Aorta (tissue), 5 donors: ENCODE measurements around the gene HM13. TPM values are rescaled to one million over a fixed set of nuclear protein-coding genes. Genes with fewer than 3 reads are reported as not detected.
"Not testable (repeated sequence)": the region's sequence is repeated elsewhere in the genome, so short reads cannot be mapped to it uniquely, and the experiment has no call there.

ENCODE experiments used
- ATAC-seq: fragments of 200-7000 bp; cut with Tn5 transposase; one replicate; pipeline ENCODE4 v1.9.1; 2022; ENCODE audit warnings: moderate library complexity; ENCODE audit not compliant: low FRiP score
- DNase-seq, 2 donors: peaks; one replicate each; pipeline ENCODE4 v3.0.0-alpha.2; 2020
- H3K27ac ChIP-seq, 2 donors: one replicate each; pipeline ENCODE4 v1.5.1; 2013; ENCODE audit warnings: low read length in 2 of 2, mild to moderate bottlenecking in 2 of 2, moderate library complexity in 2 of 2, control low read depth in 1 of 2, inconsistent platforms in 1 of 2, low read depth in 1 of 2
- H3K27me3 ChIP-seq, 2 donors: one replicate each; pipeline ENCODE4 v1.6.1; 2013; ENCODE audit warnings: control low read depth in 1 of 2, low read length in 1 of 2, mild to moderate bottlenecking in 1 of 2, moderate library complexity in 1 of 2; ENCODE audit not compliant: insufficient read depth in 2 of 2, control insufficient read depth in 1 of 2
- H3K36me3 ChIP-seq, 2 donors: one replicate each; pipeline ENCODE4 v1.6.1; 2013; ENCODE audit warnings: control low read depth in 1 of 2, low read length in 1 of 2, mild to moderate bottlenecking in 1 of 2; ENCODE audit not compliant: insufficient read depth in 2 of 2, control insufficient read depth in 1 of 2
- H3K4me1 ChIP-seq, 2 donors: one replicate each; pipeline ENCODE4 v1.6.1; 2013; ENCODE audit warnings: low read length in 2 of 2, control low read depth in 1 of 2, mild to moderate bottlenecking in 1 of 2, moderate library complexity in 1 of 2; ENCODE audit not compliant: insufficient read depth in 2 of 2, control insufficient read depth in 1 of 2
- H3K4me3 ChIP-seq, 2 donors: one replicate each; pipeline ENCODE4 v1.5.1; 2013; ENCODE audit warnings: low read length in 2 of 2, control low read depth in 1 of 2, mild to moderate bottlenecking in 1 of 2
- H3K9me3 ChIP-seq: one replicate; pipeline ENCODE4 v1.6.1; 2013; ENCODE audit warnings: mild to moderate bottlenecking, low read length; ENCODE audit not compliant: control insufficient read depth
- WGBS, 2 donors: extraction: QIAGEN DNeasy Blood & Tissue Kit; methylation state at CpG; one replicate each; pipeline ENCODE4 v1.1.7; 2013; 5-methylcytosine and 5-hydroxymethylcytosine counted together
- intact Hi-C, 2 donors: fragments of 100-400 bp; cut with DNase I; formaldehyde crosslinking; loops; one replicate each; pipeline versions ENCODE4 v1.14.2 to v1.15.0; 2022
- polyA plus RNA-seq, 2 donors: library from polyadenylated mRNA; stranded (reverse); fragments of 200-250 nt; gene quantifications; one replicate each; pipeline ENCODE4 v1.2.3, GENCODE V29; 2013
- total RNA-seq, 2 donors: library from RNA; stranded (reverse); fragmentation: NEBNext Ultra II Directional; extraction: Animal tissue kit (Norgen Biotek cat#: 25700); gene quantifications; one replicate each; pipeline ENCODE4 v1.2.1, GENCODE V29; 2021
- donor health status: healthy with polysubstance abuse.
- donor health status: Bipolar disorder and iron deficiency.
- donor health status: DM: no; HTN: no; CAD: no.
- donor health status: DM: no; HTN: no; CAD: no.
- donor health status: DM: yes; HTN: yes; CAD: no.

Gene HM13
- total and polyA plus RNA-seq, 4 donors = 41.8 to 139 (median 122) TPM

GRCh38 chr20:31570735-31571617, 56.7 kb downstream of the HM13 start:
- H3K36me3 ChIP-seq = no peaks in the 10 kb centered on the region
- no peaks in the 10 kb centered on the region for H3K9me3 ChIP-seq
- DNase-seq = no peak
- no peaks in the 10 kb centered on the region for H3K27me3 ChIP-seq
- intact Hi-C loops = no loop called here
- 86 to 87% methylated on average over 25 of the region's 25 CpGs for WGBS, 2 donors
- peak overlapping the region in 1 of 2 donors; percentile 6 for H3K27ac ChIP-seq
- no peak overlapping the region for H3K4me3 ChIP-seq
- H3K4me1 ChIP-seq = no peaks in the 10 kb centered on the region
- ATAC-seq = no peak

- no peak overlapping the region for H3K4me3 ChIP-seq
- no peaks in the 10 kb centered on the region for H3K9me3 ChIP-seq
- H3K4me1 ChIP-seq = no peaks in the 10 kb centered on the region
- DNase-seq (no peak), ATAC-seq (peak; percentile 20)
- intact Hi-C loops = loop anchor here in 1 of 2 donors (2.0 kb wide), 1 partner anchor 33 kb away; the partner anchor contains the start of gene ID1
- H3K36me3 ChIP-seq = no peaks in the 10 kb centered on the region
- 35 to 36% methylated on average over 17 of the region's 17 CpGs for WGBS, 2 donors
- peak overlapping the region; percentile 82 to 97 for H3K27ac ChIP-seq
- no peaks in the 10 kb centered on the region for H3K27me3 ChIP-seq
Measured at GRCh38 chr20:31572042-31572700, 57.9 kb downstream of the HM13 start.

- ATAC-seq (peak; percentile 95), DNase-seq (peak; percentile 97 to 98)
- Histone ChIP-seq H3K4me3 (peak overlapping the region in 1 of 2 donors; percentile 22), H3K9me3 (no peaks in the 10 kb centered on the region), H3K27ac (peak overlapping the region; percentile 82 to 97), H3K36me3 (no peaks in the 10 kb centered on the region), H3K4me1 (no peaks in the 10 kb centered on the region), H3K27me3 (no peaks in the 10 kb centered on the region)
- WGBS, 2 donors = 1% methylated on average over 49 to 63 of the region's 63 CpGs
- intact Hi-C loops = loop anchor here in 1 of 2 donors (2.0 kb wide), 1 partner anchor 32 kb away; the partner anchor contains the start of gene ID1
Measured at GRCh38 chr20:31572701-31573554, 58.7 kb downstream of the HM13 start.

GRCh38 chr20:31573555-31574321, 59.5 kb downstream of the HM13 start:
- intact Hi-C loops = loop anchor here in 1 of 2 donors (2.0 kb wide), 1 partner anchor 31 kb away; the partner anchor contains the start of gene ID1
- Histone ChIP-seq H3K9me3 (no peaks in the 10 kb centered on the region), H3K4me3 (peak overlapping the region in 1 of 2 donors; percentile 22), H3K27ac (peak overlapping the region in 1 of 2 donors; percentile 26), H3K4me1 (no peaks in the 10 kb centered on the region), H3K27me3 (no peaks in the 10 kb centered on the region), H3K36me3 (no peaks in the 10 kb centered on the region)
- DNase-seq (no peak), ATAC-seq (no peak)
- WGBS, 2 donors = 42 to 46% methylated on average over 19 of the region's 19 CpGs

GRCh38 chr20:31574986-31575385, 60.7 kb downstream of the HM13 start:
- H3K27ac ChIP-seq, intact Hi-C loops, H3K36me3 ChIP-seq, H3K4me3 ChIP-seq, H3K4me1 ChIP-seq, H3K27me3 ChIP-seq, DNase-seq, ATAC-seq, H3K9me3 ChIP-seq: not testable (repeated sequence)
- 96 to 97% methylated on average over 10 of the region's 10 CpGs for WGBS, 2 donors

- no peak overlapping the region for H3K27ac ChIP-seq
- DNase-seq (no peak), ATAC-seq (no peak)
- no peaks in the 10 kb centered on the region for H3K27me3 ChIP-seq
- H3K9me3 ChIP-seq = no peaks in the 10 kb centered on the region
- intact Hi-C loops = no loop called here
- WGBS, 2 donors = 85 to 92% methylated on average over 2 of the region's 2 CpGs
- H3K36me3 ChIP-seq = no peaks in the 10 kb centered on the region
- no peak overlapping the region for H3K4me3 ChIP-seq
- no peaks in the 10 kb centered on the region for H3K4me1 ChIP-seq
Measured at GRCh38 chr20:31576751-31577150, 62.5 kb downstream of the HM13 start.

GRCh38 chr20:31577194-31577593, 63.0 kb downstream of the HM13 start:
- no peak for DNase-seq
- H3K9me3 ChIP-seq = no peaks in the 10 kb centered on the region
- WGBS, 2 donors = 91 to 92% methylated on average over 9 of the region's 9 CpGs
- H3K4me1 ChIP-seq = no peaks in the 10 kb centered on the region
- H3K27me3 ChIP-seq = no peaks in the 10 kb centered on the region
- intact Hi-C loops = no loop called here
- no peak overlapping the region for H3K4me3 ChIP-seq
- H3K36me3 ChIP-seq = no peaks in the 10 kb centered on the region
- ATAC-seq = no peak
- H3K27ac ChIP-seq = no peak overlapping the region
